Activated naive CD4-positive, alpha-beta T cell treated with anti-CD3 and anti-CD28 coated beads, Interleukin-2, amount 50 U/mL, for 24 hours (primary cell): ENCODE results near the gene MED25.

Experiments used
- H3K27ac Mint-ChIP-seq: one replicate; pipeline ENCODE4 v1.8.0; 2021; ENCODE audit warnings: mild to moderate bottlenecking, mixed read lengths
- H3K27me3 Mint-ChIP-seq: one replicate; pipeline ENCODE4 v1.8.0; 2021; ENCODE audit warnings: mixed read lengths
- H3K36me3 Mint-ChIP-seq: one replicate; pipeline ENCODE4 v1.8.0; 2021; ENCODE audit warnings: mixed read lengths
- H3K4me1 Mint-ChIP-seq: one replicate; pipeline ENCODE4 v1.8.0; 2021; ENCODE audit warnings: mixed read lengths
- H3K4me3 Mint-ChIP-seq: one replicate; pipeline ENCODE4 v1.8.0; 2021; ENCODE audit warnings: mild to moderate bottlenecking, mixed read lengths
- H3K9me3 Mint-ChIP-seq: one replicate; pipeline ENCODE4 v1.8.0; 2021; ENCODE audit warnings: mixed read lengths

Gene MED25

DNA sequence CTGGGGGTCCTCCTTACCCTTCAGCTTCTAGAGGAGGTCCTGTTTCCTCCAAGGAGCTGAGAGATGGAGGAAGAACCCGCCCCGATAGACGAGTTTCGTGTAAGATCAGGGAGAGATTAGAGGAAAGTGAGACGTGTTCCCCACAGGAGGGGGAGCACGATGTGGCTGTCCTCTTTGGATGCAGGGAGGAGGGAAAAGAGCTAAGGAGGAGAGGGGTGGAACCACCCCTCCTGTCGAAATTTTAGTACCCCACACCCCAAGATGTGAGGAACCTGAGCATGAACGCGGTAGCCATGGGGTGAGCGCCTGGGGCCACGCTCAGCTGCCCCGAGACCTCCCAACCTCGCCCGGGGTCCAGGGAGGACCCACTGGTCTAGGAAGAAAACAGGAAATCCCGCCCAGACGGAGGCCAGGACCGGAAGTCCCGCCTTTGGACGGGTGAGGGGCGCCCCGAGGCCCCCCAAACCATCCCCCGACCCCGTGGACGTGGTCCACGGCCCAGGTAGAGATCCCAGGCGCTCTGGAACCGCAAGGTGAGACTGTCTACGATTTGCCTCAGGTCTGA, 57.9 kb downstream of the MED25 start:
- no peaks in the 10 kb centered on the region for H3K36me3 Mint-ChIP-seq
- H3K4me1 Mint-ChIP-seq, result peaks cover 30% of the 10 kb centered on the region
- H3K27ac Mint-ChIP-seq, result no peak overlapping the region
- H3K4me3 Mint-ChIP-seq, result no peak overlapping the region
- H3K9me3 Mint-ChIP-seq, result no peaks in the 10 kb centered on the region
- no peaks in the 10 kb centered on the region for H3K27me3 Mint-ChIP-seq

DNA sequence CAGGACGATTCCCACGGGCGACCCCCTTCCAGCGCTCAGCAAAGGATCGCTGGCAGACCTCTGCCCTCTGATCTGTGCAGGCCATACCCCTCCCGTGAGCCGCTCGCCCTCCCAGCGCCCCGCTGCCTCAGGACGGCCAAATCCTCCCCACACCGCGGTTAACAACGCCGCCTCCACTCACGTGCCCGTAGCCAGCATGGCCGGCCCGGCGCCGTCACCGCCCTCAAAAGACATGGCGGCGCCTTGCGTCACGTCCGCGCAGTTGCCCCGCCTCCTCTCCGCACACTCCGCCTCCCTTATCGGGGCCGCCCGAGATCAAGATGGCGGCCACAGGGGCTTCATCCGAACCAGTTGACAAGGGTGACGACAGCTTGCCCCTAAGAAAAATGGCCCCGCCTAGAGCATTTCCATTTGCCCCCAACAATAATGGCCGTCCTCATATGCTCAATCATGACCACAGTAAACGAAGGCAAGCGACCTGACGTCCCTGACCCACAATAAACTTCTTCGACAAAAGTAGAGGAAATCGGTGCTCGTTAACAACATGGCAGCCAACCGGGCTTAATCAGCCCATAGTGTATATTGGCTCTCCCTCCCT, 58.4 kb downstream of the MED25 start:
- Mint-ChIP-seq H3K27ac (no peak overlapping the region), H3K36me3 (no peaks in the 10 kb centered on the region), H3K27me3 (no peaks in the 10 kb centered on the region)

GRCh38 chr19:49877020-49877878, 59.2 kb downstream of the MED25 start, which contains the start of the genes AKT1S1 and TBC1D17:
Gene AKT1S1 (minus strand): TSS chr19:49877355. CDS start chr19:49873295, 4,060 bp downstream.
Gene TBC1D17 (plus strand): TSS chr19:49877702. CDS start chr19:49877724, 22 bp downstream.
- no peak within 1 kb of the TSS for H3K4me3 Mint-ChIP-seq
- no peaks in the 10 kb centered on the region for H3K36me3 Mint-ChIP-seq
- peak within 1 kb of the TSS; percentile 94 for H3K27ac Mint-ChIP-seq
- no peaks in the 10 kb centered on the region for H3K27me3 Mint-ChIP-seq
- H3K4me1 Mint-ChIP-seq, result peaks cover 26% of the 10 kb centered on the region
- no peaks in the 10 kb centered on the region for H3K9me3 Mint-ChIP-seq

More for the DNA sequence above, 58.4 kb downstream of the MED25 start:
- Mint-ChIP-seq H3K4me1 (peaks cover 30% of the 10 kb centered on the region), H3K9me3 (no peaks in the 10 kb centered on the region), H3K4me3 (no peak overlapping the region)

- H3K27me3 Mint-ChIP-seq, result no peaks in the 10 kb centered on the region
- H3K36me3 Mint-ChIP-seq, result peaks cover under 1% of the 10 kb centered on the region
- H3K9me3 Mint-ChIP-seq, result no peaks in the 10 kb centered on the region
- peak overlapping the region; percentile 94 for H3K27ac Mint-ChIP-seq
- peaks cover 26% of the 10 kb centered on the region for H3K4me1 Mint-ChIP-seq
- no peak overlapping the region for H3K4me3 Mint-ChIP-seq
Measured at GRCh38 chr19:49877879-49878743, 60.0 kb downstream of the MED25 start.

GRCh38 chr19:49878744-49879070, 60.6 kb downstream of the MED25 start:
- Mint-ChIP-seq H3K4me1 (peaks cover 26% of the 10 kb centered on the region), H3K27ac (peak overlapping the region; percentile 30), H3K36me3 (peaks cover 2% of the 10 kb centered on the region), H3K27me3 (no peaks in the 10 kb centered on the region), H3K9me3 (no peaks in the 10 kb centered on the region), H3K4me3 (no peak overlapping the region)

- Mint-ChIP-seq H3K27me3 (no peaks in the 10 kb centered on the region), H3K4me1 (peaks cover 26% of the 10 kb centered on the region), H3K4me3 (no peak overlapping the region), H3K36me3 (peaks cover 3% of the 10 kb centered on the region), H3K27ac (no peak overlapping the region), H3K9me3 (no peaks in the 10 kb centered on the region)
Measured at GRCh38 chr19:49879243-49879963, 61.3 kb downstream of the MED25 start.

GRCh38 chr19:49880162-49880869, 62.2 kb downstream of the MED25 start:
- Mint-ChIP-seq H3K9me3 (no peaks in the 10 kb centered on the region), H3K36me3 (peaks cover 4% of the 10 kb centered on the region), H3K4me3 (no peak overlapping the region), H3K4me1 (peaks cover 21% of the 10 kb centered on the region), H3K27ac (no peak overlapping the region), H3K27me3 (no peaks in the 10 kb centered on the region)

DNA sequence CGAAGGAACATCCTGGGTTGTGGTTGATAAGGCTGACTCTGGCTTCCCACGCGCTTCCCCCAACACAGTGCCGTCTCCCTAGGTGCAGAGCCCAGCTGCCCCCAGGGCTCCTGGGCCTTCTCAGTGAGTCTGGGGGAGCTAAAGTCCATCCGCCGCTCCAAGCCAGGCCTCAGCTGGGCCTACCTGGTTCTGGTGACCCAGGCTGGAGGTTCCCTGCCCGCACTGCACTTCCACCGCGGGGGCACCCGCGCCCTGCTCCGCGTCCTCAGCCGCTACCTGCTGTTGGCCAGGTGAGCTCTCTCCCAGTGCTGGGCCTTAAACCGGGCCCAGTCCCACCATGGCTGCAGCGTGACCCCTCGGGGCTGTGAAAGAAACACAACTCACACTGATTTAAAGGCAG, 63.1 kb downstream of the MED25 start:
- H3K9me3 Mint-ChIP-seq, result no peaks in the 10 kb centered on the region
- H3K4me3 Mint-ChIP-seq, result no peak overlapping the region
- no peak overlapping the region for H3K27ac Mint-ChIP-seq
- peaks cover 15% of the 10 kb centered on the region for H3K4me1 Mint-ChIP-seq
- peaks cover 4% of the 10 kb centered on the region for H3K36me3 Mint-ChIP-seq
- H3K27me3 Mint-ChIP-seq, result no peaks in the 10 kb centered on the region

- H3K4me3 Mint-ChIP-seq, result no peak overlapping the region
- no peak overlapping the region for H3K27ac Mint-ChIP-seq
- H3K36me3 Mint-ChIP-seq, result peaks cover 4% of the 10 kb centered on the region
- H3K27me3 Mint-ChIP-seq, result no peaks in the 10 kb centered on the region
- H3K9me3 Mint-ChIP-seq, result no peaks in the 10 kb centered on the region
- H3K4me1 Mint-ChIP-seq, result peaks cover 15% of the 10 kb centered on the region
Measured at GRCh38 chr19:49881672-49882394, 63.7 kb downstream of the MED25 start.

- H3K4me1 Mint-ChIP-seq, result peaks cover 15% of the 10 kb centered on the region
- peaks cover 4% of the 10 kb centered on the region for H3K36me3 Mint-ChIP-seq
- H3K27ac Mint-ChIP-seq, result no peak overlapping the region
- no peak overlapping the region for H3K4me3 Mint-ChIP-seq
- H3K9me3 Mint-ChIP-seq, result no peaks in the 10 kb centered on the region
- no peaks in the 10 kb centered on the region for H3K27me3 Mint-ChIP-seq
Measured at GRCh38 chr19:49882643-49883042, 64.6 kb downstream of the MED25 start.

- Mint-ChIP-seq H3K36me3 (peaks cover 4% of the 10 kb centered on the region), H3K4me1 (peaks cover 13% of the 10 kb centered on the region), H3K27me3 (no peaks in the 10 kb centered on the region), H3K4me3 (no peak overlapping the region), H3K27ac (no peak overlapping the region), H3K9me3 (no peaks in the 10 kb centered on the region)
Measured at GRCh38 chr19:49883094-49883493, 65.0 kb downstream of the MED25 start.

DNA sequence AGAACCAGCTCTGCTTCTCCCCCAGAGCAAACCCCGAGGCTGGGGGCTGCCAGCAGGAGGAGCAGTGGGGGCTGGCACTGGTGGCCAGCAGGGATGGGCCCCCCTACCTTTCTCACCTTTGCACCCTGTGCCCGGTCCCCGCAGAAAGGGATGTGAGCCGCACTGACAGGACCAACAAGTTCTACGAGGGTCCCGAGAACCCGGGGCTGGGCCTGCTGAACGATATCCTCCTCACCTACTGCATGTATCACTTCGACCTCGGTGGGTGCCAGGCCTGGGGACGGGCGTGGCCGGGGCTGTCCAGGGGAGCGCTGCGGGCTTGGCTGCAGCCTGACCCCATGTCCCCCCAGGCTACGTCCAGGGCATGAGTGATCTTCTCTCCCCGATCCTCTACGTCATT, 66.0 kb downstream of the MED25 start:
- no peaks in the 10 kb centered on the region for H3K9me3 Mint-ChIP-seq
- peaks cover 4% of the 10 kb centered on the region for H3K36me3 Mint-ChIP-seq

DNA sequence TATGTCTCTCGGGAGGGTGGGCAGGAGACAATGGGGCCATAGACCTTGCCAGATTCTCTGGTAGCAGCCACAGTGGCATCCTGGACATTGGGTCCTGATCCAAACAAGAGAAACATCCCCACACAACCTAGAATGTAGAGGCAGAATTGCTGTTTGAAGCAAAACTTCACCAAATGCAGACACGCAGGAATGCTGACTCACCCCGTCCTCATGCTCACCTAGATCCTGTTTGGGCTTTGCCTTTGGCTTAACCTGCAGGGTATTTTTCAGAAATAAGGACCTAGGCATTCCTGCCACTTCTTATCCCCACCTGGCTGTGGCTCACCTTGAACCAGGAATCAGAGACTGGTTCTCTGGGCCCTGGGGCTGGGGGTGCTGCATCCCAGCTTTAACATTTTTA, 66.7 kb downstream of the MED25 start:
- Mint-ChIP-seq H3K4me1 (no peaks in the 10 kb centered on the region), H3K27me3 (no peaks in the 10 kb centered on the region), H3K36me3 (peaks cover 4% of the 10 kb centered on the region), H3K27ac (no peak overlapping the region), H3K9me3 (no peaks in the 10 kb centered on the region), H3K4me3 (no peak overlapping the region)

More for the DNA sequence above, 66.0 kb downstream of the MED25 start:
- H3K4me3 Mint-ChIP-seq, result no peak overlapping the region
- no peaks in the 10 kb centered on the region for H3K27me3 Mint-ChIP-seq
- no peak overlapping the region for H3K27ac Mint-ChIP-seq
- H3K4me1 Mint-ChIP-seq, result peaks cover 3% of the 10 kb centered on the region
